Urothelium cell line (cell line): Measurements from ENCODE around the gene FAM83E.
"Not testable (repeated sequence)": the region's sequence is repeated elsewhere in the genome, so short reads cannot be mapped to it uniquely, and the experiment has no call there.

Experiments
- DNase-seq: peaks from one replicate; pipeline ENCODE4 v3.0.0; 2011; ENCODE audit warnings: low spot score, mixed read lengths
- FAIRE-seq: peaks from 2 replicates; lab custom pipeline; 2011; peaks lifted over from hg19 to GRCh38; lab: Jason Lieb, UNC

Gene FAM83E

GRCh38 chr19:48641850-48642249, 27.0 kb upstream of the FAM83E start:
- FAIRE-seq: no peak
- DNase-seq: no peak

- FAIRE-seq (no peak), DNase-seq (no peak)
Measured at GRCh38 chr19:48639483-48640375, 24.9 kb upstream of the FAM83E start.

- FAIRE-seq: no peak
- DNase-seq: no peak
Measured at GRCh38 chr19:48638831-48639381, 24.0 kb upstream of the FAM83E start.

GRCh38 chr19:48637948-48638830, 23.3 kb upstream of the FAM83E start:
- DNase-seq (peak; percentile 86), FAIRE-seq (no peak)

- FAIRE-seq: peak; percentile 20
Measured at GRCh38 chr19:48637449-48637947, 22.6 kb upstream of the FAM83E start.

GRCh38 chr19:48636859-48637448, 22.1 kb upstream of the FAM83E start, which contains the start of gene DBP:
Gene DBP, minus strand, starts transcription at chr19:48637379. Its CDS starts 385 bp downstream, at chr19:48636994.
- no peak for FAIRE-seq
- DNase-seq: no peak

More at GRCh38 chr19:48637449-48637947, 22.6 kb upstream of the FAM83E start:
- DNase-seq: peak; percentile 95

GRCh38 chr19:48635966-48636858, 21.3 kb upstream of the FAM83E start:
- FAIRE-seq (no peak), DNase-seq (no peak)

- DNase-seq (peak; percentile 84), FAIRE-seq (no peak)
Measured at GRCh38 chr19:48635263-48635965, 20.5 kb upstream of the FAM83E start.

GRCh38 chr19:48634424-48635262, 19.8 kb upstream of the FAM83E start:
- DNase-seq: peak; percentile 92
- peak; percentile 91 for FAIRE-seq

- no peak for DNase-seq
- FAIRE-seq: no peak
Measured at GRCh38 chr19:48634036-48634342, 19.1 kb upstream of the FAM83E start.

GRCh38 chr19:48633148-48634035, 18.5 kb upstream of the FAM83E start:
- no peak for DNase-seq
- FAIRE-seq: no peak

- FAIRE-seq (no peak), DNase-seq (no peak)
Measured at GRCh38 chr19:48632692-48633147, 17.8 kb upstream of the FAM83E start.

GRCh38 chr19:48632286-48632685, 17.4 kb upstream of the FAM83E start:
- DNase-seq, FAIRE-seq: not testable (repeated sequence)

- FAIRE-seq: no peak
- DNase-seq: no peak
Measured at GRCh38 chr19:48631225-48631624, 16.3 kb upstream of the FAM83E start.

- FAIRE-seq: no peak
Measured at GRCh38 chr19:48630296-48631063, 15.6 kb upstream of the FAM83E start.

GRCh38 chr19:48629599-48630295, 14.9 kb upstream of the FAM83E start:
- FAIRE-seq (no peak), DNase-seq (no peak)

More at GRCh38 chr19:48630296-48631063, 15.6 kb upstream of the FAM83E start:
- no peak for DNase-seq
